ENCODE measurements around the gene SIGLEC6.

- TF ChIP-seq ZNF274 (IDR thresholded peaks at IDR 0.05; ENCODE audit: low read depth, low read length) (no peak), CTCF (IDR thresholded peaks at IDR 0.05 in 2 of 3, conservative IDR thresholded peaks at IDR 0.05 in 1 of 3; ENCODE audit: borderline replicate concordance in 1 of 3, insufficient read depth in 1 of 3, low read depth in 2 of 3, low read length in 2 of 3) (no peak), POLR2A (IDR thresholded peaks at IDR 0.05; ENCODE audit: borderline replicate concordance, extremely low read depth, insufficient read depth, insufficient read length) (no peak), CEBPB (IDR thresholded peaks at IDR 0.05; ENCODE audit: low read depth) (no peak), MAX (IDR thresholded peaks at IDR 0.05) (no peak), EZH2 (IDR thresholded peaks at IDR 0.05) (no peak), JUND (IDR thresholded peaks at IDR 0.05) (no peak), POLR2AphosphoS5 (IDR thresholded peaks at IDR 0.05; ENCODE audit: low read depth, low read length) (no peak), FOSL1 (IDR thresholded peaks at IDR 0.05; ENCODE audit: low read depth) (no peak), YY1 (IDR thresholded peaks at IDR 0.05; ENCODE audit: extremely low read depth, insufficient replicate concordance, low read depth, low read length) (no peak), REST (IDR thresholded peaks at IDR 0.05; ENCODE audit: low read depth) (no peak), SP1 (IDR thresholded peaks at IDR 0.05; ENCODE audit: low read depth) (no peak)
- TF ChIP-seq, protein P1, sequence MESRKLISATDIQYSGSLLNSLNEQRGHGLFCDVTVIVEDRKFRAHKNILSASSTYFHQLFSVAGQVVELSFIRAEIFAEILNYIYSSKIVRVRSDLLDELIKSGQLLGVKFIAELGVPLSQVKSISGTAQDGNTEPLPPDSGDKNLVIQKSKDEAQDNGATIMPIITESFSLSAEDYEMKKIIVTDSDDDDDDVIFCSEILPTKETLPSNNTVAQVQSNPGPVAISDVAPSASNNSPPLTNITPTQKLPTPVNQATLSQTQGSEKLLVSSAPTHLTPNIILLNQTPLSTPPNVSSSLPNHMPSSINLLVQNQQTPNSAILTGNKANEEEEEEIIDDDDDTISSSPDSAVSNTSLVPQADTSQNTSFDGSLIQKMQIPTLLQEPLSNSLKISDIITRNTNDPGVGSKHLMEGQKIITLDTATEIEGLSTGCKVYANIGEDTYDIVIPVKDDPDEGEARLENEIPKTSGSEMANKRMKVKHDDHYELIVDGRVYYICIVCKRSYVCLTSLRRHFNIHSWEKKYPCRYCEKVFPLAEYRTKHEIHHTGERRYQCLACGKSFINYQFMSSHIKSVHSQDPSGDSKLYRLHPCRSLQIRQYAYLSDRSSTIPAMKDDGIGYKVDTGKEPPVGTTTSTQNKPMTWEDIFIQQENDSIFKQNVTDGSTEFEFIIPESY (IDR thresholded peaks at IDR 0.05; ENCODE audit: extremely low read depth, insufficient replicate concordance, low read length): no peak
Observed at GRCh38 chr19:51546107-51546649, 14.7 kb upstream of the SIGLEC6 start.

All from HCT116 (cell line).